ENCODE data around the gene PACRG.

PACRG gene

GRCh38 chr6:162798546-162799266, 70.9 kb downstream of the PACRG start:
- no peak for DNase-seq

DNA sequence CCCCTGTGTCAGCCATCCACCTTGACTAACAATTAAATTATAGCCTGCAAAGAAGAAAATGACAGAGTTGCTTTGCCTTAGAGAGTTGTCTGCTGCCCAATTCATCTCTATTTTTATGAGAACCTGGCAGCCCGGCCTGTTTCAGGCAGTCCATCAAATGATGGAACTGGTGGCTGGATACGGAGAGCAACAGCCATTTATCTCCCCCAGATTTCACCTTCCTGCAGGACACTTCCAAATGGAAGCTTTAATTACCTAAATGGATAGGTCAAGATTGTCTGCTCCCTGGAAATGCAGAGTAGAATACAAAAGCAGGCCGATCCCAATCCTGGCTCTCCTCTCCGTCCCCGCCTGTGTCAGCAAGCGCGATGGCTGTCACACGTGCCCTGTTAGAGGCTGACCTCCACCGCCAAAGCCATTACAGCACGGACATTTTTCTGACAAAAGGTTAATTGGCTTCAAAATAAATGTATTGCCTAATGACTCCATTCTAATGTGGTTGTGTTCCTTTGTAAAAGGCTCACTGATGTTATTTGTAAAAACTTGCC, 86.7 kb downstream of the PACRG start:
- no peak for DNase-seq

DNA sequence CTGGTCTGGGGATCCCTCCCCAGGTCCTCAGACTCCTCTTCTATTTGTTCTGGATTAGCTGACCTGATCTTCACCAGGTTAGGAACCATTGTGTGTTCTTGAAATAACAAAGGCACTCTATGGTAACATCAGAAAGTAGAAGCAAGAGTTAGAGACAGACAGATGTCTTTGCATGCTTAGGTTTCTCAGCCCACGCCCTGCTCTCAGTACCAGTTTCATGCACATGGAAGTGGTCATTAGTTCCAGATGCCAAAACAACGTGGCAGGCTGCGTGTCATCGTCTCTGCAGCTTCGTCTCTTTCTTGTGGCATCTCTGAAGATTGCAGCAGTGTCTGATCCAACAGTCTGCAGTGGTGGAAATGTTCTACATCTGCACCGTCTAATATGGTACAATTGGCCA, 89.4 kb downstream of the PACRG start:
- no peak for DNase-seq

DNA sequence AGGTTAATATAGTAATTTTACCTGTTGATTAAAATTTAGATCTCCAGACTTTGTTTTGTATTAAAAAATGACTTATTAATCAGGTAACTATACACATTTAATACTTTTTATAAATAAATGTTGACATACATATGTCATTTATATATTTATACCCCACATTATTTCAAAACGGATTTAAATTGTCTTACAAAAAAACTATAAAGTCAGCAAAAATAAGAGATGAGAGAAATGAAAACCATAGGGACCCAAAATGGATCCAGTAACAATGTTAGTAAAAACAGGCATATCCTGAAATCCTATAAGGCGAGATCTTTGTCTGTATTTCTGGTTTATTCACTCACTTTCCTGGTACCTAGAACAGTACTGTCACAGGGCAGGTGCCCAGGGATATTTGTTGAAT, 91.5 kb downstream of the PACRG start:
- no peak for DNase-seq

GRCh38 chr6:162821102-162821501, 93.3 kb downstream of the PACRG start:
- no peak for DNase-seq

- DNase-seq, result no peak
These were observed 97.8 kb downstream of the PACRG start for GRCh38 chr6:162825597-162825996.

- DNase-seq, result no peak
These were observed 101.4 kb downstream of the PACRG start for GRCh38 chr6:162829013-162829742.

DNA sequence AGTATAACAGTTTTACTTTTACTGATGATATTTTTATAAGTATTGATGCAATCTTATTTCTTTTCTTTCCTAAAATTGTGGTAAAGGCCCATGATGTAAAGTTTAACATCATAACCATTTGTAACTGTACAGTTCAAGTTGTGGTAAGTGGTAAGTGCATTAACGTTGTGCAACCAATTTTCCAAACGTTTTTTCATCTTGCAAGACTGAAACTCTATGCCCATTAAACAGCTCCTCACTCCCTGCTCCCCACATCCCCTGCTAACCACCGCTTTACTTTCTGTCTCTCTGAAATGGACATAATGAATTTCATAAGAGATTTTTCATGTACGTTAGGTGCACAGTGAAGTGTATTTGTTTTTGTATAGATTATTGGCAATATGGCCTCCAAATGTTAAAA, 106.0 kb downstream of the PACRG start:
- DNase-seq, result no peak

- no peak for DNase-seq
These were observed 118.2 kb downstream of the PACRG start for GRCh38 chr6:162845972-162846371.

DNA sequence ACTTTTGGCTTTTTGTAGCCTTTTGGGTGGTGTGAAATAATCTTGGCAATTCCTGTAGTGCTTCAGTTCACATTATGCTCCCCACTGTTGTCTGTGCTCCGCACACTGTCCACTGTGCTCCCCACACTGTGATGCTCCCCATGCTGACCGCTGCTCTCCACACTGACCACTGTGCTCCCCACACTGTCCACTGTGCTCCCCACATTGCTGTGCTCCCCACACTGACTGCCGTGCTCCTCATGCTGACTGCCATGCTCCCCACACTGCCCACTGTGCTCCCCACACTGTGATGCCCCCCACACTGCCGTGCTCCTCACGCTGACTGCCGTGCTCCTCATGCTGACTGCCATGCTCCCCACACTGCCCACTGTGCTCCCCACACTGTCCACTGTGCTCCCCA, 118.9 kb downstream of the PACRG start:
- no peak for DNase-seq

GRCh38 chr6:162849269-162849668, 121.5 kb downstream of the PACRG start:
- DNase-seq, result no peak

GRCh38 chr6:162852192-162852591, 124.4 kb downstream of the PACRG start:
- DNase-seq, result no peak

GRCh38 chr6:162852840-162853577, 125.2 kb downstream of the PACRG start:
- no peak for DNase-seq

DNA sequence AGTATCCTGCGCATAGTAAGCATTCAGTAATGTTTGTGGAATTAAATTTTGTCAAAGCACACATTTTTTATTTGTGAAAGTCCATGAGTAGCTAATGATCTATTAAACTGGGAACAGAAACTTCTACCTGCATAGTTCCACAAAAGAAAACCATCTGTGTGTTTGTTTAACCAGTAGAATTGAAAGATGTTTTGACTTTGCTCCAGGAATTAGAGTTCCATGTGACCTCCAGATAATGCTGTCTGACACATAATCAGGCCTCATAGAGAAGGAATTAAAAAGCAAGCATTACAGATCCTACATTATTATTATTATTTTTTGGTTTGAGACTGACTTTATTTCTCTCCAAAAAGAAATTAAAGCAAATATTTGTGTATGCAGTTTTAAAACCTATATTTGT, 126.5 kb downstream of the PACRG start:
- no peak for DNase-seq

GRCh38 chr6:162854734-162855191, 127.0 kb downstream of the PACRG start:
- no peak for DNase-seq

- DNase-seq, result no peak
These were observed 129.1 kb downstream of the PACRG start for GRCh38 chr6:162856885-162857284.

- DNase-seq, result no peak
These were observed 129.6 kb downstream of the PACRG start for GRCh38 chr6:162857326-162857725.

GRCh38 chr6:162862462-162862861, 134.7 kb downstream of the PACRG start:
- no peak for DNase-seq

- DNase-seq, result no peak
These were observed 135.2 kb downstream of the PACRG start for GRCh38 chr6:162862941-162863340.

DNA sequence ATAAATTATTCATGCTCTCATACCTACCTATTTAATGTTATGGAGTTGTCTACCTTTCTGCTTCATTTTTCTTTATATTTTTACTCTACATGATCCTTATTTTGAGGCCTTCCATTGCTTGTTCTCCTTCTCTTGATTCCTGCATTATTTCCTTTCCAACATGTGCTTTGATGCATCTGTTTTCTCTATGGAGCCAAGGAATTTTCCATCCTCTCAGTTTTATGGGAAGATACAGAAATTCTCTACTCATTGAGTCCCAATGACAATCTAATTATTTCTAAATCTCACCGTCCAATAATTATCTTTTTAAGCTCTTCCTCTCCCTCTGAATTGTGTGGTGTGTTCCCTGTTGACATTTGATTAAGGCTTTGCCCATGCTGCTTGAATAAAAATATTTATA, 136.0 kb downstream of the PACRG start:
- no peak for DNase-seq

DNA sequence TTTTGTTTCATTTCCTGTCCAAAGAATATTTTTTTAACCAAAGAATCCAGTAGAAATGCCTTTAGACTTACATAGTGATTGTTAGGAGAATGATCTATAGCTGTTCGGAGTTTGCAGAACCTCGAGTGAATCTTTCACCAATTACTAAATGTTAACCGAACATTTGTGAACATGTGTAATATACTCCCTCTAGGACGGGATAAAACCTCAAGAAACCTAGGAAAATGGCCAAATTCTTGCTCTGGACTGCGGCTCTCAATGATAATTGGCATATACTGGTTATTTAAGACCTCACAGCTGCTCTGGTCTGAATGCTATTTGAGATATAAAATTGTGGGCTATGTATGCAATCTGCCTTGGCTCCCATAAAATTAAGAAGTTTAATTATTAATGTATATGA, 137.1 kb downstream of the PACRG start:
- DNase-seq, result no peak

DNA sequence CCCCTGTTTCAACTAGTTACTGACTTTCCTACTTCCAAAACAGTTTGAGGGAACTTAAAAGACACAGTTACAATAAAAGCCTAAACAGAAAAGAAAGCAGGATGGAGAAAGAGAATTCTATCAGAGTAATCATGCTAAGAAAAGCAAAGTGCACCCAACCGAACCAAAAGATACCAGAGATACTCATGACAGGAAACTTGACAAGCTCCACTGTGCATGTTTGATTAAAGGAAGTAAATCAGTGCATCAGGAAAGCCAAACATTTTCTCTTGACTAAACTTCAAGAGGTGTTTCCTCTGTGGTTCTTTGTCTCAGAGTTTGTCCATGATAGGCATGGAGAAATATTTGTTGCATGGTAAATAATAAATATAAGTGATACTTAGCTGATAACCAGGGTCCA, 138.9 kb downstream of the PACRG start:
- no peak for DNase-seq

DNA sequence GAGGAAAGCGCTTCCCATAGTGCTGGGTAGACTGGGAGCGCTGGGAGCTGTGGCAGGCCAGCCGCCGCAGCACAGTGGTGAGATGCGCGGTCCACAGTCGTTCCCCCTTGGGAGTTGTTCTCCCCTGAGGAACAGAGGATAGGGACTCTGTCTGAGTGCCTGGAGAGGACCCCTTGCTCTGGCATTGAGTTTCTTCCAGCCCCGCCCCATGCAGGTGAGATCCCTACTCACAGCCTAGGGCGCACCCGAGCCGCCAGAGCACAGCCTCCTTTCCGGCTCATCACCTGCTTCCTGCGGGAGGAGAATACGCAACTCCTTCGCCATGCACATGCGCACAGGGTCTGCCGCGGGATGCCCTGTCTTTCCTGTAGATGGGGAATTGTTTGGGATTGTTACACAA, 140.6 kb downstream of the PACRG start:
- DNase-seq, result no peak

DNA sequence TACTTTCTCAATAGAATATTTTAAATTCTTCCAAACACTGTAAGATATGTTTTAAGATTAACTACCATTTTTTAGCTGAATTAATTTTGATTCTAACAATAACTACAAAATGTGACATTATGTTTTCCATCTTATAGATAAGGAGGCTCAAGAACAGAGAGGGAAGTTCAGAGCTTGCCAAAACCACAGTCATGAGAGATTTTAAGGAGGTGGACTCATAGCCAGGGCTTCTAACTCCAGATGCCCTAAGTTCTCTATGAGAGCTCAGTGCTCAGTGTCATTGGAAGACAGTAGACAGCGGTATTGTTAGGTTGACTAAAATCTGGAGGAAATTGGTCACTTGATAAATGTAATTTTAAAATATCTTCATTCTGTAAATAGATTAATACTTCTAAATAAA, 144.2 kb downstream of the PACRG start:
- no peak for DNase-seq
